ENCODE results near the gene GABRB1. TPM values are rescaled to one million over a fixed set of nuclear protein-coding genes. Genes with fewer than 3 reads are reported as not detected.

GABRB1 gene
- under 1 TPM in 1 of 6 experiments, not detected in 5; 0.43 TPM for total RNA-seq
- long read RNA-seq, result 0 reads

GRCh38 chr4:47031011-47031678 lies at the start of gene GABRB1:
TSS of gene GABRB1 (plus strand) at chr4:47031567.
- DNase-seq, result peak; percentile 73 to 78 (median 77)
- Histone ChIP-seq H3K27ac (no peak within 1 kb of the TSS), H3K4me3 (peak within 1 kb of the TSS; percentile 30 to 48 (median 38)), H3K36me3 (no peaks in the 10 kb centered on the region), H3K4me1 (peaks cover 0 to 14% (median 1%) of the 10 kb centered on the region in 4 donors), H3K27me3 (no peaks in the 10 kb centered on the region), H3K9me3 (no peaks in the 10 kb centered on the region)
- peak; percentile 61 to 69 (median 66) for ATAC-seq
- TF ChIP-seq POLR2A (IDR thresholded peaks at IDR 0.05) (no peak), CTCF (IDR thresholded peaks at IDR 0.05) (no peak)
- intact Hi-C loops (cut with DNase I), result loop anchor here in 1 of 2 donors (10.0 kb wide), 1 partner anchor 186 kb away; no protein-coding TSS in a partner anchor
- WGBS (ENCODE audit: insufficient coverage, low coverage, low lambda C conversion rate, missing lambda C conversion rate), result 9% methylated on average over 13 of the region's 20 CpGs

GRCh38 chr4:46984781-46985180 lies 46.6 kb upstream of the GABRB1 start:
- H3K9me3 ChIP-seq, result no peaks in the 10 kb centered on the region
- H3K27me3 ChIP-seq, result peaks cover 0 to under 1% of the 10 kb centered on the region in 2 donors
- DNase-seq, result no peak
- intact Hi-C loops (cut with DNase I), result no loop called here
- WGBS (ENCODE audit: insufficient coverage, low coverage, low lambda C conversion rate, missing lambda C conversion rate), result 56% methylated on average over 1 of the region's 1 CpG
- H3K4me1 ChIP-seq, result no peaks in the 10 kb centered on the region
- ATAC-seq, result no peak
- H3K36me3 ChIP-seq, result no peaks in the 10 kb centered on the region
- TF ChIP-seq CTCF (IDR thresholded peaks at IDR 0.05), result no peak
- no peak for TF ChIP-seq POLR2A (IDR thresholded peaks at IDR 0.05)
- H3K27ac ChIP-seq, result no peak overlapping the region
- no peak overlapping the region for H3K4me3 ChIP-seq

GRCh38 chr4:46986922-46987638 lies 44.3 kb upstream of the GABRB1 start:
- H3K27me3 ChIP-seq, result peaks cover 0 to 4% of the 10 kb centered on the region in 2 donors
- H3K27ac ChIP-seq, result no peak overlapping the region
- DNase-seq, result no peak
- WGBS (ENCODE audit: insufficient coverage, low coverage, low lambda C conversion rate, missing lambda C conversion rate), result 21% methylated on average over 3 of the region's 3 CpGs
- no peak for TF ChIP-seq CTCF (IDR thresholded peaks at IDR 0.05)
- TF ChIP-seq POLR2A (IDR thresholded peaks at IDR 0.05), result no peak
- H3K4me3 ChIP-seq, result no peak overlapping the region
- no peaks in the 10 kb centered on the region for H3K4me1 ChIP-seq
- intact Hi-C loops (cut with DNase I), result no loop called here
- ATAC-seq, result no peak
- no peaks in the 10 kb centered on the region for H3K9me3 ChIP-seq
- H3K36me3 ChIP-seq, result no peaks in the 10 kb centered on the region

- H3K27me3 ChIP-seq, result peaks cover 0 to 12% of the 10 kb centered on the region in 2 donors
- no peak for DNase-seq
- H3K4me1 ChIP-seq, result no peaks in the 10 kb centered on the region
- H3K4me3 ChIP-seq, result no peak overlapping the region
- H3K27ac ChIP-seq, result no peak overlapping the region
- no peaks in the 10 kb centered on the region for H3K36me3 ChIP-seq
- WGBS (ENCODE audit: insufficient coverage, low coverage, low lambda C conversion rate, missing lambda C conversion rate), result 16% methylated on average over 9 of the region's 9 CpGs
- no peak for TF ChIP-seq POLR2A (IDR thresholded peaks at IDR 0.05)
- no peak for TF ChIP-seq CTCF (IDR thresholded peaks at IDR 0.05)
- no peaks in the 10 kb centered on the region for H3K9me3 ChIP-seq
- intact Hi-C loops (cut with DNase I), result no loop called here
- ATAC-seq, result no peak
Measured at GRCh38 chr4:46992338-46992737, 39.0 kb upstream of the GABRB1 start.

Data from right lobe of liver (tissue), 6 donors.